HG03565 (cell line): ENCODE measurements around the gene METTL21C.

Source experiments
- ATAC-seq: cut with Tn5 transposase; IDR thresholded peaks from one replicate; pipeline ENCODE4 v1.9.1; 2021; ENCODE audit warnings: mild to moderate bottlenecking, moderate library complexity; ENCODE audit not compliant: unreplicated experiment

METTL21C gene

DNA sequence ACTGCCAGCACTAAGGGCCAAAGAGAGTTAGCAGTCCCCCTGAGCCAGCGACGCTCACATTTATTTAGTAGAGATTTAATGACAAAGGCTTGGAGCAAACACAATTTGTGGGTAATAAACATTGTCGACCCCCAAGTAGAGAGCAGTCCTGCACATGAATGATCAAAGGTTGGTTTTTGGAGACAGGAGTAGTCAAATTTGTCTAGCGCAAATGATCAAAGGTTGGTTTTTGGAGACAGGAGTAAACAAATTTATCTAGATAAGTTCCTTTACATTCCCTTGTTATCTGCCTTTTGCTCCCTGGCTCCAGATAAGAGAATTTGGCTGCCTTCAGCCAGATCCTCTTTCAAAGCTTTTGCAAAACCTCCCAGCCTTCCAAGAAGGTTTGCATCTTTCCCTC lies 26.9 kb downstream of the METTL21C start:
- ATAC-seq = no peak

DNA sequence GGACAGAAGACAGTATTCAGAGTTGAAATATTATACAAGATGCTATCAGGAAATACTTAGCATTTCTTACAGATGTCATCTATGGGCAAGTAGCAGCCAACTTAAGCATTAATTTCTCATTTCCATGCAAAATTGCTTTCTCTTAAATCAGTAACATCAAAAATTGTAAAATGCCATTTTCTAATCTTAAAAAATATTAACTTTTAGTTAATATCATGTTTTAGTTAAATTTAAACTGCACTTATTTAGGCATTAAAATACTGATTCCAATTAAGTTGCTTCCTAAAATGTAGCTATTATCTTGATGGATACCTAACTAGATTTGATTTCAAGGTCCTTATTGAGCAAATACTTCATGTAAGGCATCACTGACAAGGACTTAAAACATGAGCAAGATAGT lies 27.8 kb downstream of the METTL21C start:
- ATAC-seq = no peak

DNA sequence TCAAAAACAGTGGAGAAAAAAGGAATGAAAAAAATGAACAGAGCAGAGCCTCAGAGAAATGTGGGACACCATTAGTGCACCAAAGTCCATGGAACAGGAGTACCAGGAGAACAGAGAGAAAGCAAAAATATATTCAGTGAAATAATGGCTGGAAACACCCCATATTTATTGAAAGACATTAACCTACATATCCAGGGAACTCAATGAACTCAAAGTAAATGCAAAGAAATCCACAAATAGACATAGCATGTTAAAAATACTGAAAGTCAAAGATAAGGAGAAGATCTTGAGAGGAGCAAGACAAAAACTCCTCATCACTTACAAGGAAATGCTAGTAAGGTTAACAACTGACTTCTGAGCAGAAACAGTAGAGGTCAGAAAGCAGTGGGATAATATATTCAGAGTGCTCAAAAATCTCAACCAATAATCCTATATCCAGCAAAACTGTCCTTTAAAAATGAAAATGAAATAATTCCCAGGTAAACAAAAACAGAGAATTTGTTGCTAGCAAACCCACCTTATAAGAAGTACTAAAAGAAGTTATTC lies 35.6 kb downstream of the METTL21C start:
- ATAC-seq = no peak

DNA sequence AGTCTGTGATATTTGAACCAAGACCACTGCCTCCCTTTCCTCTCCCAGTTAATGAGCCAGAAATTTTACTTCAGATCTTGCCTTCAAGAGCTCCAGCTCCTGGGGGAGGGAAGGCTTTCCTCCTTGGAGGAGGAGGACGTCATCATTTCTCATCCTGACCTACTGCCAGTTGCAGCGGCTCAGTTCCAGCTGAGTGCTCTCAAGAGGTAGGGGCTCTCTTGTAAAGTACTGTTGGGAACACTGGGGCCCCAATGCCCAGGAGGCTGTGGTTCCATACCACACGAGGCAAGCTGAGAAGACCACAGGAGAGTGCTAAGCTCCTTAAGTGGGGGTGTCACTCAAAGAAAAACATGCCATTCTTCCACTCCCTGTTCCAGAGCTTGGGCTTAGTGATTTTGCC lies 36.2 kb downstream of the METTL21C start:
- ATAC-seq = no peak

DNA sequence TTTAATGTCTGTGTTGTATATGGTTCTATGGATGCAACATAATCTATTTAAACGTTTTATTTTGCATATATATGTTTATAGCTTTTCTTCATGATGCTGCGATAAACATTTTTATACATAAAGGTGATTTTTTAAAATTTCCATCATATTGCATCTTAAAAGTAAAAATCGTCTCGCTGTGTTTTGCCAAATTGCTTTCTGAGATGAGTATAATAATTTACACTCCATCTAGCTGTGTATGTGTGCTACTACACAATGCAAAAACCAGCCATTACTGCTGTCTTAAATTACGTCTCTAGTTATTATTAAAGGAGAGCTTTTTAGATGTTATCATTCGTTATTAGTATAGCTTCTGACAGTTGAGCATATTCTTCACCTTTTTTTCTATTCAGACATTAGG lies 37.2 kb downstream of the METTL21C start:
- ATAC-seq = no peak

DNA sequence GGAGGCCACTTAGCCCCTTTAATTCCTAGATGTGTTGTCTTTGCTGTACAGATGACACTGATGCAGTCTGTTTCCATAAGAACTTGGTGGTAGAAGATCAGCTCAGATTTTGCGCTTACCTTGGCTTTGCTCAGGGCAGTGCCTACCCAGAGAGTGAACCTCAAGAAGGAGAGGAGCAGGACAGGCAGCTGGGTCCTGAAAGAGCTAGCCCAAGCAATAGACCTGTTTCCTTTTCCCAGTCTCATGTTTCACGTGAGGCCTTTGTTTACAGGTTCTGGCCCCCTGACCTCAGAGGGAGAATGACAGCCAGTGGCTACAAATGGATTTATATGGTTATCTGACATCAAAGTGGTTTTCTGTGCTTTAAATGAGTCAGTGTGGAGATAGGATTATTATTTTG lies 40.1 kb downstream of the METTL21C start:
- ATAC-seq = no peak

DNA sequence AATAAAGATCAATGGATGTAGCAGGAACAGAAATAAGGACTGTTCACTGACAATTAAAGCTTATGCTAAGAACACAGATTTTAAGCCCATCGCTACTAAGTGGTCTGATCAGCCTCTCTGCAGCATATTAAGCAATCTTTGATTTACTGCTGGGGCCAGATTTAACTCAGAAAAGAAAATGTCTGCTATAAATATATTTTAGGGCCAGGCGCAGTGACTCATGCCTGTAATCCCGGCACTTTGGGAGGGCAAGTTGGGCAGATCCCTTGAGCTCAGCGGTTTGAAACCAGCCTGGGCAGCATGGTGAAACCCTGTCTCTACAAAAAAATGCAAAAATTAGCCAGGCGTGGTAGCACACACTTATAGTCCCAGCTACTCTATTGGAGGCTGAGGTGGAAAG lies 43.0 kb downstream of the METTL21C start:
- ATAC-seq = no peak

DNA sequence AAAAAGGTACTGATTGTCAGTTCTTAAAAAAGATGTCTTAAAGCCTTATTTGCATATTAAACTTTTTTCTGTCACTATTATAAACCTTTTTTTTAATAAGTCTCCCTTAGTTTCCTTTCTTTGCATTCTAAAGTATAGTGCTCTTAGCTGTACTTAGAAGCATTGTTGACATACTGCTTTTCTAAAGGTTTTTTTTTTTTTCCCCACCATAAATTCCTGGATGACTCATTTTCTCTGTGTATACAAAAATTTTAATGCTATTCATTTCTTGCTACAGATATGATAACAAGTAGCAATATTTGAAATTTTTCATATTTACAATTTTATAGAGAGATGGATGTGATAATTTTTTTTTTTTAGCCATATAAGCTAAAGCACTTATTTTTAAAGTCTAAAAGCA lies 43.5 kb downstream of the METTL21C start:
- no peak for ATAC-seq

- ATAC-seq = no peak
These were observed 44.4 kb downstream of the METTL21C start for GRCh38 chr13:102650444-102650843.

DNA sequence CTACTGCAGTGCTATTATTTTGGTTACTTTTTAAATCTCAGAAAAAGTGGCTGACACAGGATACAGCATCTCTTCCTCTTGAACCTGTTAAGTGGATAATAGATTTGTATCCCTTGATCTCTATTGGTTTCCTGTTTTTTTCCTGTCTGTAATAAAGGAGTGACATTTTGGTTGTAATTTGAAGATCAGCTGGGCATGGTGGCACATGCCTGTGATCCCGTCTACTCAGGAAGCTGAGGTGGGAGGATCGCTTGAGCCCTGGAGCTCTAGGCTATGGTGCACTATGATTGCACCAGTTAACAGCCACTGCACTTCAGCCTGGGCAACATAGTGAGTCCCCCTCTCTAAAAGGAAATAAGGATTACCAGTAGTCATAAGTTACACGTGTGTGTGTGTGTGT lies 46.8 kb downstream of the METTL21C start:
- no peak for ATAC-seq

- no peak for ATAC-seq
These were observed 49.1 kb downstream of the METTL21C start for GRCh38 chr13:102645701-102646100.

DNA sequence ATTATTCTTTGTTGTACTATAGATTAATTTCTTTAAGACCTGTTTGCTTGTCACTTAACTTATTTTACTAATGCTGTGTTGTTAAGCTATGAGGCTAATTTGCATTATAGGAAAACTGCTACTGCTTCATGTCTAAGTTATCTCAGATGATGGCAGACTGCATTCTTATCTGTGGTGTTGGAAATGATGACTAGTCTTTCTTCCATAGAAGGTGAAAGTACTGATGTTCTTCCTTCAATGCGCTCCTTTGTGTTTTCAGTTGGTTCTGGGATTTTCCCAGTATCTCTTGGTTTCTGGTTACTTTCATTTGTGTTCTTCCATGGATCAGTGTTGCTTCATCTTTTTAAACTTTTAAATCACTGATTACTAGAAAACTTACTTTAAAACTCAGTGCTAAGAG lies 51.2 kb downstream of the METTL21C start:
- ATAC-seq = no peak

DNA sequence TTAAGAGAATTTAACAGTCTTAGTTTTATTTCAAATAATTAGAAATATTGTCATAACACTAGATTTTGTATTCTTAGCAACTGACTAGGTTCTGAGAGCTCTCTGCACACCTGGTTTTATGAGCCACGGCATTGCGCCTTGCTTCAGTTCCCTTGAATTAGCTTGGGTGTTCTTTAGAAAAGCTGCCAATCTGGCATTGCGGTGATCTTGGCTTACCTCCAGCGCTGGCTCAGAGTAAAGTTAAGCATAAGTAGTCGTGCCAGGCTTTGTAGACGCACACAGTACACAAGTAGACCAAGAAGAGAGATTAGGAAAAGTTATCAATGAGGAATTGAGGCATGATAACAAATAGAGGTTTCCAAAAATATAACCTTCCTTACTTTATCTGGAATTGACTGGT lies 52.4 kb downstream of the METTL21C start:
- no peak for ATAC-seq

GRCh38 chr13:102642029-102642428 lies 52.8 kb downstream of the METTL21C start:
- no peak for ATAC-seq

- ATAC-seq = no peak
These were observed 56.1 kb downstream of the METTL21C start for GRCh38 chr13:102638741-102639140.
